HG02798 (cell line): ENCODE measurements around the gene TGFBRAP1.

Source experiments
- ATAC-seq: cut with Tn5 transposase; IDR thresholded peaks from one replicate; pipeline ENCODE4 v1.9.1; 2021; ENCODE audit warnings: mild to moderate bottlenecking; ENCODE audit not compliant: unreplicated experiment, poor library complexity

TGFBRAP1 gene

GRCh38 chr2:105329561-105330495 lies at the start of gene TGFBRAP1:
TGFBRAP1 (minus strand) TSS chr2:105329735; CDS start chr2:105308301, 21,434 bp downstream.
- peak; percentile 90 for ATAC-seq

- no peak for ATAC-seq
These were observed 49.4 kb upstream of the TGFBRAP1 start for GRCh38 chr2:105378921-105379383.

GRCh38 chr2:105378276-105378840 lies 48.8 kb upstream of the TGFBRAP1 start:
- no peak for ATAC-seq

GRCh38 chr2:105377871-105378270 lies 48.3 kb upstream of the TGFBRAP1 start:
- ATAC-seq, result no peak

GRCh38 chr2:105376789-105377240 lies 47.3 kb upstream of the TGFBRAP1 start:
- no peak for ATAC-seq

- ATAC-seq, result no peak
These were observed 46.5 kb upstream of the TGFBRAP1 start for GRCh38 chr2:105376010-105376409.

GRCh38 chr2:105375001-105375561 lies 45.5 kb upstream of the TGFBRAP1 start:
- ATAC-seq, result no peak

GRCh38 chr2:105373895-105374401 lies 44.4 kb upstream of the TGFBRAP1 start:
- ATAC-seq, result peak; percentile 96

- ATAC-seq, result peak; percentile 14
These were observed 43.8 kb upstream of the TGFBRAP1 start for GRCh38 chr2:105373344-105373781.

GRCh38 chr2:105371810-105372209 lies 42.3 kb upstream of the TGFBRAP1 start:
- no peak for ATAC-seq

- ATAC-seq, result no peak
These were observed 41.6 kb upstream of the TGFBRAP1 start for GRCh38 chr2:105371156-105371555.

GRCh38 chr2:105369777-105370690 lies 40.5 kb upstream of the TGFBRAP1 start:
- ATAC-seq, result peak; percentile 84

- ATAC-seq, result no peak
These were observed 39.3 kb upstream of the TGFBRAP1 start for GRCh38 chr2:105368759-105369408.

GRCh38 chr2:105365206-105365605 lies 35.7 kb upstream of the TGFBRAP1 start:
- no peak for ATAC-seq

GRCh38 chr2:105364436-105365139 lies 35.1 kb upstream of the TGFBRAP1 start:
- no peak for ATAC-seq

GRCh38 chr2:105362862-105363591 lies 33.5 kb upstream of the TGFBRAP1 start:
- ATAC-seq, result no peak

- no peak for ATAC-seq
These were observed 31.8 kb upstream of the TGFBRAP1 start for GRCh38 chr2:105361102-105361889.
